ENCODE data around the gene OVOL1. TPM values are rescaled to one million over a fixed set of nuclear protein-coding genes. Genes with fewer than 3 reads are reported as not detected.

OVOL1 gene
- total RNA-seq, 6 experiments from 2014 or later: not detected

GRCh38 chr11:65777821-65778361, 9.0 kb upstream of the OVOL1 start:
- DNase-seq: no peak
- H3K36me3 Mint-ChIP-seq (ENCODE audit: low read depth): no peaks in the 10 kb centered on the region
- no peaks in the 10 kb centered on the region for H3K9me3 Mint-ChIP-seq
- H3K27ac Mint-ChIP-seq: no peak overlapping the region
- H3K4me1 Mint-ChIP-seq (ENCODE audit: low read depth): peaks cover 7% of the 10 kb centered on the region
- H3K4me3 Mint-ChIP-seq: peak overlapping the region; percentile 22; the same call in 1 of the 2 replicates
- peaks cover 3% of the 10 kb centered on the region for H3K27me3 Mint-ChIP-seq (ENCODE audit: insufficient read depth)
- TF ChIP-seq CTCF (IDR thresholded peaks at IDR 0.05): no peak

- peaks cover 7% of the 10 kb centered on the region for H3K4me1 Mint-ChIP-seq (ENCODE audit: low read depth)
- no peak for TF ChIP-seq CTCF (IDR thresholded peaks at IDR 0.05)
- H3K36me3 Mint-ChIP-seq (ENCODE audit: low read depth): no peaks in the 10 kb centered on the region
- no peak overlapping the region for H3K27ac Mint-ChIP-seq
- H3K4me3 Mint-ChIP-seq: no peak overlapping the region
- H3K27me3 Mint-ChIP-seq (ENCODE audit: insufficient read depth): peaks cover 3% of the 10 kb centered on the region
- no peak for DNase-seq
- H3K9me3 Mint-ChIP-seq: no peaks in the 10 kb centered on the region
These were observed 8.4 kb upstream of the OVOL1 start for GRCh38 chr11:65778431-65778900.

- TF ChIP-seq CTCF (IDR thresholded peaks at IDR 0.05): no peak
- H3K27me3 Mint-ChIP-seq (ENCODE audit: insufficient read depth): peaks cover 3% of the 10 kb centered on the region; the same call in 1 of the 2 replicates
- no peak overlapping the region for H3K27ac Mint-ChIP-seq
- no peaks in the 10 kb centered on the region for H3K36me3 Mint-ChIP-seq (ENCODE audit: low read depth)
- peak overlapping the region; percentile 91 for H3K4me3 Mint-ChIP-seq
- DNase-seq: no peak
- H3K9me3 Mint-ChIP-seq: no peaks in the 10 kb centered on the region
- peaks cover 2% of the 10 kb centered on the region for H3K4me1 Mint-ChIP-seq (ENCODE audit: low read depth)
These were observed 7.8 kb upstream of the OVOL1 start for GRCh38 chr11:65778901-65779668.

- Mint-ChIP-seq H3K4me1 (ENCODE audit: low read depth) (no peaks in the 10 kb centered on the region), H3K9me3 (no peaks in the 10 kb centered on the region), H3K36me3 (ENCODE audit: low read depth) (no peaks in the 10 kb centered on the region), H3K27ac (0 out of 2 replicates have a peak overlapping the region, but pooled peaks have one; percentile 85), H3K27me3 (ENCODE audit: insufficient read depth) (peaks cover 3% of the 10 kb centered on the region; the same call in 1 of the 2 replicates), H3K4me3 (peak overlapping the region; percentile 91)
- DNase-seq: no peak
- TF ChIP-seq CTCF (IDR thresholded peaks at IDR 0.05): no peak
These were observed 7.3 kb upstream of the OVOL1 start for GRCh38 chr11:65779669-65779918.

GRCh38 chr11:65779919-65780769, 6.7 kb upstream of the OVOL1 start:
- Mint-ChIP-seq H3K36me3 (ENCODE audit: low read depth) (no peaks in the 10 kb centered on the region), H3K4me1 (ENCODE audit: low read depth) (no peaks in the 10 kb centered on the region), H3K27me3 (ENCODE audit: insufficient read depth) (peaks cover 5% of the 10 kb centered on the region; the same call in 1 of the 2 replicates), H3K9me3 (no peaks in the 10 kb centered on the region), H3K4me3 (peak overlapping the region; percentile 91), H3K27ac (peak overlapping the region; percentile 85)
- peak; percentile 76 for DNase-seq
- peak; percentile 99 for TF ChIP-seq CTCF (IDR thresholded peaks at IDR 0.05)
